ENCODE results near the gene IQSEC2.

Gene IQSEC2

GRCh38 chrX:53242310-53242709 is 39.1 kb downstream of the IQSEC2 start:
- Histone ChIP-seq H2AFZ (ENCODE audit: insufficient read depth, low read length, poor library complexity) (no peak overlapping the region), H2BK5ac (ENCODE audit: low read depth, low read length, poor library complexity) (no peak overlapping the region), H2BK120ac (ENCODE audit: insufficient read depth, low read length, poor library complexity) (no peak overlapping the region), H3K4me3 (ENCODE audit: low read depth, low read length) (no peak overlapping the region), H3K4me2 (ENCODE audit: low read length) (no peak overlapping the region), H4K91ac (ENCODE audit: low read depth, low read length) (no peak overlapping the region), H3K27me3 (ENCODE audit: insufficient read depth, low read length) (no peaks in the 10 kb centered on the region), H4K8ac (ENCODE audit: low read depth, low read length) (no peak overlapping the region), H3K9me3 (ENCODE audit: insufficient read depth, low read depth, low read length) (no peaks in the 10 kb centered on the region), H3K23ac (ENCODE audit: low read length) (no peak overlapping the region), H3K9ac (ENCODE audit: low read length) (no peak overlapping the region), H3K79me1 (ENCODE audit: low read length) (no peaks in the 10 kb centered on the region), H3K14ac (ENCODE audit: low read length) (no peak overlapping the region), H3K18ac (ENCODE audit: low read length) (no peak overlapping the region), H3K36me3 (ENCODE audit: control insufficient read depth in 1 of 2, insufficient read depth in 2 of 2, low read length in 2 of 2) (no peaks in the 10 kb centered on the region), H3K27ac (ENCODE audit: low read depth, low read length) (no peak overlapping the region), H3K79me2 (ENCODE audit: control insufficient read depth, insufficient read depth, low read length, poor library complexity) (no peaks in the 10 kb centered on the region), H2BK12ac (ENCODE audit: low read length) (no peak overlapping the region), H2AK5ac (ENCODE audit: low read length) (no peak overlapping the region), H4K12ac (ENCODE audit: low read depth, low read length) (no peak overlapping the region), H3K4ac (ENCODE audit: low read depth, low read length) (no peak overlapping the region), H3K4me1 (ENCODE audit: control insufficient read depth in 1 of 2, insufficient read depth in 2 of 2, low read length in 2 of 2) (no peaks in the 10 kb centered on the region)
- WGBS (ENCODE audit: extremely low coverage, insufficient coverage, insufficient read length) = no CpG with 5 or more reads among the region's 4 CpGs
- DNase-seq = no peak

GRCh38 chrX:53241558-53241957 is 39.8 kb downstream of the IQSEC2 start:
- H3K23ac ChIP-seq (ENCODE audit: low read length) = no peak overlapping the region
- no peak overlapping the region for H2AK5ac ChIP-seq (ENCODE audit: low read length)
- H3K27ac ChIP-seq (ENCODE audit: low read depth, low read length) = no peak overlapping the region
- DNase-seq = no peak
- no peak overlapping the region for H2BK120ac ChIP-seq (ENCODE audit: insufficient read depth, low read length, poor library complexity)
- no peak overlapping the region for H2BK12ac ChIP-seq (ENCODE audit: low read length)
- H3K27me3 ChIP-seq (ENCODE audit: insufficient read depth, low read length) = no peaks in the 10 kb centered on the region
- H3K79me2 ChIP-seq (ENCODE audit: control insufficient read depth, insufficient read depth, low read length, poor library complexity) = no peaks in the 10 kb centered on the region
- H3K36me3 ChIP-seq (ENCODE audit: control insufficient read depth in 1 of 2, insufficient read depth in 2 of 2, low read length in 2 of 2) = no peaks in the 10 kb centered on the region
- no peak overlapping the region for H3K9ac ChIP-seq (ENCODE audit: low read length)
- H3K18ac ChIP-seq (ENCODE audit: low read length) = no peak overlapping the region
- H4K8ac ChIP-seq (ENCODE audit: low read depth, low read length) = no peak overlapping the region
- no peaks in the 10 kb centered on the region for H3K4me1 ChIP-seq (ENCODE audit: control insufficient read depth in 1 of 2, insufficient read depth in 2 of 2, low read length in 2 of 2)
- no peak overlapping the region for H2AFZ ChIP-seq (ENCODE audit: insufficient read depth, low read length, poor library complexity)
- WGBS (ENCODE audit: extremely low coverage, insufficient coverage, insufficient read length) = no CpG with 5 or more reads among the region's 7 CpGs
- no peak overlapping the region for H2BK5ac ChIP-seq (ENCODE audit: low read depth, low read length, poor library complexity)
- H3K4ac ChIP-seq (ENCODE audit: low read depth, low read length) = no peak overlapping the region
- H4K12ac ChIP-seq (ENCODE audit: low read depth, low read length) = no peak overlapping the region
- H3K79me1 ChIP-seq (ENCODE audit: low read length) = no peaks in the 10 kb centered on the region
- no peak overlapping the region for H4K91ac ChIP-seq (ENCODE audit: low read depth, low read length)
- H3K4me2 ChIP-seq (ENCODE audit: low read length) = no peak overlapping the region
- H3K4me3 ChIP-seq (ENCODE audit: low read depth, low read length) = no peak overlapping the region
- H3K14ac ChIP-seq (ENCODE audit: low read length) = no peak overlapping the region
- H3K9me3 ChIP-seq (ENCODE audit: insufficient read depth, low read depth, low read length) = no peaks in the 10 kb centered on the region

- Histone ChIP-seq H3K27me3 (ENCODE audit: insufficient read depth, low read length) (no peaks in the 10 kb centered on the region), H3K27ac (ENCODE audit: low read depth, low read length) (no peak overlapping the region), H2AK5ac (ENCODE audit: low read length) (no peak overlapping the region), H4K12ac (ENCODE audit: low read depth, low read length) (no peak overlapping the region), H3K18ac (ENCODE audit: low read length) (no peak overlapping the region), H2BK12ac (ENCODE audit: low read length) (no peak overlapping the region), H2BK5ac (ENCODE audit: low read depth, low read length, poor library complexity) (no peak overlapping the region), H3K79me1 (ENCODE audit: low read length) (no peaks in the 10 kb centered on the region), H2BK120ac (ENCODE audit: insufficient read depth, low read length, poor library complexity) (no peak overlapping the region), H2AFZ (ENCODE audit: insufficient read depth, low read length, poor library complexity) (no peak overlapping the region), H3K9me3 (ENCODE audit: insufficient read depth, low read depth, low read length) (no peaks in the 10 kb centered on the region), H3K23ac (ENCODE audit: low read length) (no peak overlapping the region), H3K36me3 (ENCODE audit: control insufficient read depth in 1 of 2, insufficient read depth in 2 of 2, low read length in 2 of 2) (no peaks in the 10 kb centered on the region), H3K4me2 (ENCODE audit: low read length) (no peak overlapping the region), H3K79me2 (ENCODE audit: control insufficient read depth, insufficient read depth, low read length, poor library complexity) (no peaks in the 10 kb centered on the region), H3K4me1 (ENCODE audit: control insufficient read depth in 1 of 2, insufficient read depth in 2 of 2, low read length in 2 of 2) (no peaks in the 10 kb centered on the region), H3K4me3 (ENCODE audit: low read depth, low read length) (no peak overlapping the region), H3K9ac (ENCODE audit: low read length) (no peak overlapping the region), H3K4ac (ENCODE audit: low read depth, low read length) (no peak overlapping the region), H4K8ac (ENCODE audit: low read depth, low read length) (no peak overlapping the region), H3K14ac (ENCODE audit: low read length) (no peak overlapping the region), H4K91ac (ENCODE audit: low read depth, low read length) (no peak overlapping the region)
- peak in 1 of 2 donors; percentile 11 for DNase-seq
- WGBS (ENCODE audit: extremely low coverage, insufficient coverage, insufficient read length) = no CpG with 5 or more reads among the region's 6 CpGs
Observed at GRCh38 chrX:53239474-53239873, 41.9 kb downstream of the IQSEC2 start.

GRCh38 chrX:53237056-53237455 is 44.3 kb downstream of the IQSEC2 start:
- H3K4me2 ChIP-seq (ENCODE audit: low read length) = no peak overlapping the region
- no peak overlapping the region for H2BK120ac ChIP-seq (ENCODE audit: insufficient read depth, low read length, poor library complexity)
- no peak overlapping the region for H2AK5ac ChIP-seq (ENCODE audit: low read length)
- H4K8ac ChIP-seq (ENCODE audit: low read depth, low read length) = no peak overlapping the region
- no peak overlapping the region for H3K4ac ChIP-seq (ENCODE audit: low read depth, low read length)
- no peak for DNase-seq
- H2BK5ac ChIP-seq (ENCODE audit: low read depth, low read length, poor library complexity) = no peak overlapping the region
- no peak overlapping the region for H3K4me3 ChIP-seq (ENCODE audit: low read depth, low read length)
- H3K79me1 ChIP-seq (ENCODE audit: low read length) = no peaks in the 10 kb centered on the region
- H2BK12ac ChIP-seq (ENCODE audit: low read length) = no peak overlapping the region
- no peak overlapping the region for H2AFZ ChIP-seq (ENCODE audit: insufficient read depth, low read length, poor library complexity)
- no peak overlapping the region for H3K9ac ChIP-seq (ENCODE audit: low read length)
- H3K79me2 ChIP-seq (ENCODE audit: control insufficient read depth, insufficient read depth, low read length, poor library complexity) = no peaks in the 10 kb centered on the region
- WGBS (ENCODE audit: extremely low coverage, insufficient coverage, insufficient read length) = no CpG with 5 or more reads among the region's 10 CpGs
- no peaks in the 10 kb centered on the region for H3K36me3 ChIP-seq (ENCODE audit: control insufficient read depth in 1 of 2, insufficient read depth in 2 of 2, low read length in 2 of 2)
- no peak overlapping the region for H3K27ac ChIP-seq (ENCODE audit: low read depth, low read length)
- H3K18ac ChIP-seq (ENCODE audit: low read length) = no peak overlapping the region
- no peak overlapping the region for H4K91ac ChIP-seq (ENCODE audit: low read depth, low read length)
- no peak overlapping the region for H3K14ac ChIP-seq (ENCODE audit: low read length)
- no peaks in the 10 kb centered on the region for H3K9me3 ChIP-seq (ENCODE audit: insufficient read depth, low read depth, low read length)
- H4K12ac ChIP-seq (ENCODE audit: low read depth, low read length) = no peak overlapping the region
- no peak overlapping the region for H3K23ac ChIP-seq (ENCODE audit: low read length)
- H3K27me3 ChIP-seq (ENCODE audit: insufficient read depth, low read length) = no peaks in the 10 kb centered on the region
- H3K4me1 ChIP-seq (ENCODE audit: control insufficient read depth in 1 of 2, insufficient read depth in 2 of 2, low read length in 2 of 2) = no peaks in the 10 kb centered on the region

All from trophoblast cell (in vitro differentiated cells and primary cell).